Astrocyte of the cerebellum (primary cell): ENCODE data around the gene MARK2.

Source experiments
- DNase-seq: peaks from one replicate; pipeline ENCODE4 v3.0.0-alpha.2; 2011; ENCODE audit warnings: low read depth
- H3K4me3 ChIP-seq: 2 replicates; pipeline ENCODE4 v1.5.1; 2011; ENCODE audit warnings: mild to moderate bottlenecking, low read depth, low read length, moderate library complexity
- CTCF ChIP-seq: IDR thresholded peaks from 2 replicates; pipeline ENCODE4 v1.5.1; 2012; ENCODE audit warnings: low read length, low read depth, moderate library complexity, mild to moderate bottlenecking; ENCODE audit errors: missing control alignments
- in situ Hi-C: cut with HindIII; loops from 2 replicates; pipeline ENCODE4 v1.10.0; 2017; ENCODE audit warnings: low sequenced_read_pairs

The MARK2 gene

GRCh38 chr11:63816166-63816565 lies 22.7 kb upstream of the MARK2 start:
- no peak for DNase-seq
- no peak overlapping the region for H3K4me3 ChIP-seq
- in situ Hi-C loops, result no loop called here

GRCh38 chr11:63816732-63817131 lies 22.2 kb upstream of the MARK2 start:
- DNase-seq, result no peak
- in situ Hi-C loops, result no loop called here
- TF ChIP-seq CTCF, result no peak

More at GRCh38 chr11:63816166-63816565, 22.7 kb upstream of the MARK2 start:
- TF ChIP-seq CTCF, result no peak

GRCh38 chr11:63817758-63818498 lies 21.0 kb upstream of the MARK2 start:
- TF ChIP-seq CTCF, result no peak
- no peak for DNase-seq
- no peak overlapping the region for H3K4me3 ChIP-seq
- in situ Hi-C loops, result no loop called here

More at GRCh38 chr11:63816732-63817131, 22.2 kb upstream of the MARK2 start:
- H3K4me3 ChIP-seq, result no peak overlapping the region

- in situ Hi-C loops, result no loop called here
- DNase-seq, result no peak
- no peak for TF ChIP-seq CTCF
Observed at GRCh38 chr11:63818609-63819008, 20.3 kb upstream of the MARK2 start.

GRCh38 chr11:63821411-63821810 lies 17.5 kb upstream of the MARK2 start:
- no peak for TF ChIP-seq CTCF
- in situ Hi-C loops, result no loop called here
- no peak for DNase-seq
- H3K4me3 ChIP-seq, result no peak overlapping the region

More at GRCh38 chr11:63818609-63819008, 20.3 kb upstream of the MARK2 start:
- H3K4me3 ChIP-seq, result no peak overlapping the region

- in situ Hi-C loops, result no loop called here
- no peak overlapping the region for H3K4me3 ChIP-seq
- TF ChIP-seq CTCF, result no peak
- DNase-seq, result no peak
Observed at GRCh38 chr11:63826471-63827190, 12.3 kb upstream of the MARK2 start.
